Measurements from ENCODE around the gene NOTCH4. TPM values are rescaled to one million over a fixed set of nuclear protein-coding genes. Genes with fewer than 3 reads are reported as not detected.

NOTCH4 gene
- total RNA-seq, 5 donors from 2014 or later (not counting 1 experiment from before 2014, with no cell fraction given), result 0.70 to 1.7 (median 1.1) TPM

DNA sequence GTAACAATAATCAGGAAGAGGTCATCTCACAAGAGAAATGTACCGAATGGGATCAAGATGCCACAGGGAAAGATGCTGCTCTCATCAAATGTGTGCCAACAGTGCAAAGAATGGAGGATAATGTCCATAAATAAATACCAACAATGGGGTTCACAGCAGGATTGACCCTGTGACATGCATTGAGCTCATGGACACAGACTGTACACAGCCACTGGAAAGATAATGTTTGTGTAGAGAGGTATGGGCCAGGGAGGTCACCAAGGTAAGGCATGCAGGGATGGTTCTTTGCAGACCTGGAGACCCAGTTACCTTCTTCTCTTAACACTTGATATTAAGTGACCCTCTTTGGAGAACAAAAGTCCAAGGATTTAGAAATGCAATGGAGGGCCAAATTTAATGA is 49.5 kb downstream of the NOTCH4 start:
- DNase-seq (no peak), ATAC-seq (replicated peaks in 1 of 4) (no peak)
- Mint-ChIP-seq H3K36me3 (peaks cover 17% of the 10 kb centered on the region), H3K27me3 (no peaks in the 10 kb centered on the region), H3K4me3 (peak overlapping the region; percentile 92 to 98 (median 95)), H3K9me3 (no peaks in the 10 kb centered on the region), H3K27ac (peak overlapping the region; percentile 4 to 81), H3K4me1 (peaks cover 62 to 76% (median 65%) of the 10 kb centered on the region in 3 donors)
- Histone ChIP-seq H3K4me1 (ENCODE audit: control insufficient read depth in 1 of 2, extremely low read depth in 1 of 2, insufficient read depth in 2 of 2, low read length in 2 of 2) (peaks cover 46 to 54% of the 10 kb centered on the region in 2 experiments), H3K36me3 (ENCODE audit: control insufficient read depth in 2 of 2, extremely low read depth in 1 of 2, insufficient read depth in 1 of 2, low read length in 1 of 2) (peaks cover 3 to 18% of the 10 kb centered on the region in 2 donors), H3K27ac (ENCODE audit: low read length) (no peak overlapping the region), H3K9me3 (no peaks in the 10 kb centered on the region), H3K27me3 (replicated peaks in 1 of 2; ENCODE audit: control insufficient read depth in 2 of 2, extremely low read depth in 1 of 2, insufficient read depth in 2 of 2, low read length in 1 of 2) (no peaks in the 10 kb centered on the region), H3K4me3 (ENCODE audit: control insufficient read depth in 1 of 2, extremely low read depth in 1 of 2, low read length in 1 of 2) (no peak overlapping the region)
- 100% methylated on average over 1 of the region's 1 CpG for WGBS (ENCODE audit: insufficient coverage)
- ChIA-PET CTCF (no interaction called here), POLR2A (no interaction called here)

- peaks cover 28% of the 10 kb centered on the region for H3K36me3 Mint-ChIP-seq
- Histone ChIP-seq H3K9me3 (no peaks in the 10 kb centered on the region), H3K4me1 (ENCODE audit: control insufficient read depth in 1 of 2, extremely low read depth in 1 of 2, insufficient read depth in 2 of 2, low read length in 2 of 2) (peaks cover 41 to 45% of the 10 kb centered on the region in 2 experiments), H3K4me3 (ENCODE audit: control insufficient read depth in 1 of 2, extremely low read depth in 1 of 2, low read length in 1 of 2) (no peak overlapping the region), H3K27ac (ENCODE audit: low read length) (no peak overlapping the region), H3K27me3 (replicated peaks in 1 of 2; ENCODE audit: control insufficient read depth in 2 of 2, extremely low read depth in 1 of 2, insufficient read depth in 2 of 2, low read length in 1 of 2) (no peaks in the 10 kb centered on the region), H3K36me3 (ENCODE audit: control insufficient read depth in 2 of 2, extremely low read depth in 1 of 2, insufficient read depth in 1 of 2, low read length in 1 of 2) (peaks cover 3 to 30% of the 10 kb centered on the region in 2 donors)
- WGBS (ENCODE audit: insufficient coverage), result 56% methylated on average over 4 of the region's 4 CpGs
- no peaks in the 10 kb centered on the region for H3K9me3 Mint-ChIP-seq
- ChIA-PET CTCF (no interaction called here), POLR2A (interaction anchor here in 1 of 2 donors (0.6 kb wide), 1 partner anchor 1560 kb away, joined by 3 read pairs; no protein-coding TSS in a partner anchor)
- ATAC-seq (replicated peaks in 1 of 4) (no peak), DNase-seq (no peak)
- H3K4me1 Mint-ChIP-seq, result peaks cover 53 to 64% (median 55%) of the 10 kb centered on the region in 3 donors
- H3K27ac Mint-ChIP-seq, result peak overlapping the region; percentile 64 to 81
- no peaks in the 10 kb centered on the region for H3K27me3 Mint-ChIP-seq
- H3K4me3 Mint-ChIP-seq, result peak overlapping the region in 1 of 3 donors; percentile 95
Observed at GRCh38 chr6:32173051-32173727, 50.7 kb downstream of the NOTCH4 start.

GRCh38 chr6:32171234-32171633 is 52.6 kb downstream of the NOTCH4 start:
- Histone ChIP-seq H3K4me3 (ENCODE audit: control insufficient read depth in 1 of 2, extremely low read depth in 1 of 2, low read length in 1 of 2) (no peak overlapping the region), H3K27me3 (replicated peaks in 1 of 2; ENCODE audit: control insufficient read depth in 2 of 2, extremely low read depth in 1 of 2, insufficient read depth in 2 of 2, low read length in 1 of 2) (no peaks in the 10 kb centered on the region), H3K9me3 (no peaks in the 10 kb centered on the region), H3K4me1 (ENCODE audit: control insufficient read depth in 1 of 2, extremely low read depth in 1 of 2, insufficient read depth in 2 of 2, low read length in 2 of 2) (peaks cover 30 to 31% of the 10 kb centered on the region in 2 experiments), H3K36me3 (ENCODE audit: control insufficient read depth in 2 of 2, extremely low read depth in 1 of 2, insufficient read depth in 1 of 2, low read length in 1 of 2) (peaks cover 3 to 38% of the 10 kb centered on the region in 2 donors), H3K27ac (ENCODE audit: low read length) (no peak overlapping the region)
- POLR2A ChIA-PET, result no interaction called here
- WGBS (ENCODE audit: insufficient coverage), result 98% methylated on average over 6 of the region's 6 CpGs
- Mint-ChIP-seq H3K27me3 (no peaks in the 10 kb centered on the region), H3K36me3 (peaks cover 36% of the 10 kb centered on the region), H3K27ac (peak overlapping the region in 1 of 2 donors; percentile 72), H3K4me3 (peak overlapping the region in 1 of 3 donors; percentile 8), H3K9me3 (no peaks in the 10 kb centered on the region), H3K4me1 (peaks cover 38 to 46% (median 39%) of the 10 kb centered on the region in 3 donors)
- CTCF ChIA-PET, result no interaction called here
- no peak for ATAC-seq (replicated peaks in 1 of 4)
- no peak for DNase-seq

DNA sequence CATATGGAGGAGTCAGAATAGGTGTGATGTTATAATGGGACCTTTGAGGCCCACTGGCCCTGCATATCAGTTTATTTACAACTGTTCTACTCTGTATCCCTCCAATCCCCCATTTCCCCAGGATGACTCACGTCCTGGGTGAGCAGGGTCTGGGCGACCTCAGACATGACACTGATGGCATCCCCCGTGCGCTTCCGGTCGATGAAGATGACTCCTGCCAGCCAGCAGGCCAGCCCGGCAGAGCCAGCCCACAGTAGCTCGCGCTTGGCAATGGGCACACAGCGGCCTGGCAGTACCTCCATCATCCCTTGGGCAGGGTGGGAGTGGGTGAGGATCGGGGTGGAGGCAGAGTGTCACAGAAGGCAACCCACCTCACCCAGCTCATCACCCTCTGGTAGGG is 53.6 kb downstream of the NOTCH4 start:
- POLR2A ChIA-PET, result no interaction called here
- peaks cover 36% of the 10 kb centered on the region for H3K36me3 Mint-ChIP-seq
- peaks cover 3 to 38% of the 10 kb centered on the region in 2 donors for H3K36me3 ChIP-seq (ENCODE audit: control insufficient read depth in 2 of 2, extremely low read depth in 1 of 2, insufficient read depth in 1 of 2, low read length in 1 of 2)

GRCh38 chr6:32168807-32169591 is 54.9 kb downstream of the NOTCH4 start:
- no peak overlapping the region for H3K27ac Mint-ChIP-seq
- ATAC-seq (replicated peaks in 1 of 4), result no peak
- DNase-seq, result no peak
- POLR2A ChIA-PET, result no interaction called here
- no peaks in the 10 kb centered on the region for H3K9me3 Mint-ChIP-seq
- peaks cover 13 to 16% of the 10 kb centered on the region in 2 experiments for H3K4me1 ChIP-seq (ENCODE audit: control insufficient read depth in 1 of 2, extremely low read depth in 1 of 2, insufficient read depth in 2 of 2, low read length in 2 of 2)
- CTCF ChIA-PET, result no interaction called here
- WGBS (ENCODE audit: insufficient coverage), result 94% methylated on average over 8 of the region's 11 CpGs
- peaks cover 20 to 27% (median 20%) of the 10 kb centered on the region in 3 donors for H3K4me1 Mint-ChIP-seq
- H3K36me3 ChIP-seq (ENCODE audit: control insufficient read depth in 2 of 2, extremely low read depth in 1 of 2, insufficient read depth in 1 of 2, low read length in 1 of 2), result peaks cover 3 to 38% of the 10 kb centered on the region in 2 donors
- no peak overlapping the region for H3K4me3 ChIP-seq (ENCODE audit: control insufficient read depth in 1 of 2, extremely low read depth in 1 of 2, low read length in 1 of 2)
- H3K36me3 Mint-ChIP-seq, result peaks cover 40% of the 10 kb centered on the region
- no peaks in the 10 kb centered on the region for H3K27me3 Mint-ChIP-seq
- H3K27ac ChIP-seq (ENCODE audit: low read length), result no peak overlapping the region
- no peaks in the 10 kb centered on the region for H3K27me3 ChIP-seq (replicated peaks in 1 of 2; ENCODE audit: control insufficient read depth in 2 of 2, extremely low read depth in 1 of 2, insufficient read depth in 2 of 2, low read length in 1 of 2)
- H3K9me3 ChIP-seq, result no peaks in the 10 kb centered on the region
- no peak overlapping the region for H3K4me3 Mint-ChIP-seq

More for the DNA sequence above, 53.6 kb downstream of the NOTCH4 start:
- peaks cover 33 to 40% (median 33%) of the 10 kb centered on the region in 3 donors for H3K4me1 Mint-ChIP-seq
- H3K27me3 Mint-ChIP-seq, result no peaks in the 10 kb centered on the region
- ATAC-seq (replicated peaks in 1 of 4), result no peak
- H3K27ac Mint-ChIP-seq, result no peak overlapping the region
- H3K9me3 ChIP-seq, result no peaks in the 10 kb centered on the region
- CTCF ChIA-PET, result no interaction called here
- no peak overlapping the region for H3K4me3 ChIP-seq (ENCODE audit: control insufficient read depth in 1 of 2, extremely low read depth in 1 of 2, low read length in 1 of 2)
- no peak overlapping the region for H3K4me3 Mint-ChIP-seq
- H3K27ac ChIP-seq (ENCODE audit: low read length), result no peak overlapping the region
- peaks cover 23 to 28% of the 10 kb centered on the region in 2 experiments for H3K4me1 ChIP-seq (ENCODE audit: control insufficient read depth in 1 of 2, extremely low read depth in 1 of 2, insufficient read depth in 2 of 2, low read length in 2 of 2)
- DNase-seq, result no peak
- 95% methylated on average over 8 of the region's 11 CpGs for WGBS (ENCODE audit: insufficient coverage)
- no peaks in the 10 kb centered on the region for H3K27me3 ChIP-seq (replicated peaks in 1 of 2; ENCODE audit: control insufficient read depth in 2 of 2, extremely low read depth in 1 of 2, insufficient read depth in 2 of 2, low read length in 1 of 2)
- no peaks in the 10 kb centered on the region for H3K9me3 Mint-ChIP-seq

- 70% methylated on average over 1 of the region's 2 CpGs for WGBS (ENCODE audit: insufficient coverage)
- Mint-ChIP-seq H3K36me3 (peaks cover 40% of the 10 kb centered on the region), H3K4me1 (peaks cover 13 to 20% (median 14%) of the 10 kb centered on the region in 3 donors), H3K9me3 (no peaks in the 10 kb centered on the region), H3K27me3 (no peaks in the 10 kb centered on the region), H3K4me3 (no peak overlapping the region), H3K27ac (no peak overlapping the region)
- H3K9me3 ChIP-seq, result no peaks in the 10 kb centered on the region
- DNase-seq, result no peak
- ChIA-PET CTCF (no interaction called here), POLR2A (no interaction called here)
- H3K36me3 ChIP-seq (ENCODE audit: control insufficient read depth in 2 of 2, extremely low read depth in 1 of 2, insufficient read depth in 1 of 2, low read length in 1 of 2), result peaks cover 3 to 38% of the 10 kb centered on the region in 2 donors
- no peaks in the 10 kb centered on the region for H3K27me3 ChIP-seq (replicated peaks in 1 of 2; ENCODE audit: control insufficient read depth in 2 of 2, extremely low read depth in 1 of 2, insufficient read depth in 2 of 2, low read length in 1 of 2)
- H3K27ac ChIP-seq (ENCODE audit: low read length), result no peak overlapping the region
- no peak overlapping the region for H3K4me3 ChIP-seq (ENCODE audit: control insufficient read depth in 1 of 2, extremely low read depth in 1 of 2, low read length in 1 of 2)
- H3K4me1 ChIP-seq (ENCODE audit: control insufficient read depth in 1 of 2, extremely low read depth in 1 of 2, insufficient read depth in 2 of 2, low read length in 2 of 2), result peaks cover 6 to 10% of the 10 kb centered on the region in 2 experiments
- no peak for ATAC-seq (replicated peaks in 1 of 4)
Observed at GRCh38 chr6:32168350-32168749, 55.5 kb downstream of the NOTCH4 start.
